ENCODE data around the gene CYP46A1.

Gene CYP46A1

GRCh38 chr14:99688210-99688581 is 4.1 kb downstream of the CYP46A1 start:
- DNase-seq (ENCODE audit: low read depth in 2 of 2) = no peak

- DNase-seq (ENCODE audit: low read depth in 2 of 2) = no peak
These were observed 4.5 kb downstream of the CYP46A1 start for GRCh38 chr14:99688629-99689028.

GRCh38 chr14:99689266-99690236 is 5.5 kb downstream of the CYP46A1 start:
- no peak for DNase-seq (ENCODE audit: low read depth in 2 of 2)

GRCh38 chr14:99690636-99691035 is 6.5 kb downstream of the CYP46A1 start:
- no peak for DNase-seq (ENCODE audit: low read depth in 2 of 2)

GRCh38 chr14:99691111-99691885 is 7.2 kb downstream of the CYP46A1 start:
- no peak for DNase-seq (ENCODE audit: low read depth in 2 of 2)

- DNase-seq (ENCODE audit: low read depth in 2 of 2) = no peak
These were observed 9.8 kb downstream of the CYP46A1 start for GRCh38 chr14:99693918-99694317.

- DNase-seq (ENCODE audit: low read depth in 2 of 2) = no peak
These were observed 12.8 kb downstream of the CYP46A1 start for GRCh38 chr14:99696929-99697328.

GRCh38 chr14:99698236-99698635 is 14.1 kb downstream of the CYP46A1 start:
- DNase-seq (ENCODE audit: low read depth in 2 of 2) = no peak

- DNase-seq (ENCODE audit: low read depth in 2 of 2) = no peak
These were observed 14.5 kb downstream of the CYP46A1 start for GRCh38 chr14:99698642-99699041.

- no peak for DNase-seq (ENCODE audit: low read depth in 2 of 2)
These were observed 15.1 kb downstream of the CYP46A1 start for GRCh38 chr14:99699085-99699760.

- DNase-seq (ENCODE audit: low read depth in 2 of 2) = no peak
These were observed 15.8 kb downstream of the CYP46A1 start for GRCh38 chr14:99699861-99700260.

GRCh38 chr14:99700379-99700778 is 16.3 kb downstream of the CYP46A1 start:
- no peak for DNase-seq (ENCODE audit: low read depth in 2 of 2)

- no peak for DNase-seq (ENCODE audit: low read depth in 2 of 2)
These were observed 17.2 kb downstream of the CYP46A1 start for GRCh38 chr14:99701260-99701659.

GRCh38 chr14:99702115-99702514 is 18.0 kb downstream of the CYP46A1 start:
- DNase-seq (ENCODE audit: low read depth in 2 of 2) = no peak

- DNase-seq (ENCODE audit: low read depth in 2 of 2) = no peak
These were observed 19.3 kb downstream of the CYP46A1 start for GRCh38 chr14:99703381-99703780.

- no peak for DNase-seq (ENCODE audit: low read depth in 2 of 2)
These were observed 19.9 kb downstream of the CYP46A1 start for GRCh38 chr14:99704037-99704436.

- no peak for DNase-seq (ENCODE audit: low read depth in 2 of 2)
These were observed 22.2 kb downstream of the CYP46A1 start for GRCh38 chr14:99706107-99706900.

GRCh38 chr14:99707420-99707819 is 23.3 kb downstream of the CYP46A1 start:
- no peak for DNase-seq (ENCODE audit: low read depth in 2 of 2)

- no peak for DNase-seq (ENCODE audit: low read depth in 2 of 2)
These were observed 23.8 kb downstream of the CYP46A1 start for GRCh38 chr14:99707921-99708320.

- no peak for DNase-seq (ENCODE audit: low read depth in 2 of 2)
These were observed 24.4 kb downstream of the CYP46A1 start for GRCh38 chr14:99708449-99708848.

- no peak for DNase-seq (ENCODE audit: low read depth in 2 of 2)
These were observed 29.9 kb downstream of the CYP46A1 start for GRCh38 chr14:99713972-99714371.
